ENCODE data around the gene ASPSCR1. TPM values are rescaled to one million over a fixed set of nuclear protein-coding genes. Genes with fewer than 3 reads are reported as not detected.
"Not testable (repeated sequence)": the region's sequence is repeated elsewhere in the genome, so short reads cannot be mapped to it uniquely, and the experiment has no call there.

Gene ASPSCR1
- total and polyA plus RNA-seq, 9 of the 15 experiments (the other 6 are each of a cell fraction or from before 2014, with no cell fraction given) = 0.90 to 36.9 (median 11.6) TPM

- TF ChIP-seq NRF1 (conservative IDR thresholded peaks at IDR 0.05 in 1 of 2, IDR thresholded peaks at IDR 0.05 in 1 of 2) (no peak; a peak in 1 of 4 replicates), LCOR (CRISPR knock-in tag; IDR thresholded peaks at IDR 0.05) (0 out of 2 replicates have a peak, but pooled peaks have one; percentile 1)
Measured at GRCh38 chr17:82037889-82038195, 60.4 kb downstream of the ASPSCR1 start (continued).

GRCh38 chr17:82038796-82039409 lies 61.5 kb downstream of the ASPSCR1 start:
- in situ Hi-C loops (cut with MboI); FAIRE-seq; CTCF ChIA-PET (ENCODE audit: low intra/inter-chr PET ratio): not testable (repeated sequence)

More at GRCh38 chr17:82038796-82039409, 61.5 kb downstream of the ASPSCR1 start:
- BruUV-seq (replicated peaks); H3K9ac ChIP-seq (ENCODE audit: insufficient read depth in 1 of 2, low read depth in 2 of 2, low read length in 2 of 2); H3K4me2 ChIP-seq (ENCODE audit: insufficient read depth, low read length); H3K27ac ChIP-seq (ENCODE audit: extremely low read depth, low read depth, low read length); H3K4me3 ChIP-seq; H3K9me3 ChIP-seq (replicated peaks; ENCODE audit: control insufficient read depth, insufficient read depth, low read depth, low read length); POLR2A ChIA-PET; H2AFZ ChIP-seq (ENCODE audit: low read depth, low read length); H3K9me1 ChIP-seq (ENCODE audit: control insufficient read depth, insufficient read depth, low read length); H3K27me3 ChIP-seq (ENCODE audit: control insufficient read depth in 2 of 2, insufficient read depth in 2 of 2, low read length in 2 of 2); ATAC-seq; DNase-seq (ENCODE audit: extremely low read depth in 1 of 4, low spot score in 3 of 4); TF ChIP-seq TOE1 (CRISPR knock-in tag; IDR thresholded peaks at IDR 0.05; ENCODE audit: borderline replicate concordance, low read depth): not testable (repeated sequence)
- peaks cover 29% of the 10 kb centered on the region; the same call in 2 of the 3 replicates for H3K36me3 ChIP-seq (ENCODE audit: control insufficient read depth, insufficient read depth, low read length)
- peaks cover 22 to 66% of the 10 kb centered on the region in 2 experiments; a peak in 4 of 5 replicates for H3K4me1 ChIP-seq (replicated peaks in 1 of 2; ENCODE audit: control insufficient read depth in 2 of 2, insufficient read depth in 2 of 2, low read length in 2 of 2)
- H3K79me2 ChIP-seq (ENCODE audit: control insufficient read depth, insufficient read depth, low read length) = peaks cover 22% of the 10 kb centered on the region
- 67% methylated on average over 16 of the region's 16 CpGs for WGBS (ENCODE audit: insufficient coverage, low coverage, missing lambda C conversion rate)
- H4K20me1 ChIP-seq (replicated peaks; ENCODE audit: control insufficient read depth, insufficient read depth, low read length) = peaks cover 21% of the 10 kb centered on the region; the same call in 1 of the 2 replicates
- TF ChIP-seq TOE1 (IDR thresholded peaks at IDR 0.05; ENCODE audit: borderline replicate concordance) = peak; percentile 86
- peak; percentile 23; the same call in 1 of the 2 replicates for TF ChIP-seq BHLHE40 (IDR thresholded peaks at IDR 0.05; ENCODE audit: low read length)
- peak; percentile 79 for TF ChIP-seq PKNOX1 (IDR thresholded peaks at IDR 0.05)
- TF ChIP-seq USF2 (CRISPR knock-in tag; IDR thresholded peaks at IDR 0.05) = peak; percentile 47
- TF ChIP-seq USF1 (CRISPR knock-in tag; IDR thresholded peaks at IDR 0.05) = peak; percentile 74
- TF ChIP-seq CBFA2T2 (conservative IDR thresholded peaks at IDR 0.05) = peak; percentile 57
- TF ChIP-seq RAD51 (IDR thresholded peaks at IDR 0.05; ENCODE audit: borderline replicate concordance, low read depth) = peak; percentile 90
- peak; percentile 88 for TF ChIP-seq TFE3 (CRISPR knock-in tag; IDR thresholded peaks at IDR 0.05)
- intact Hi-C loops (cut with micrococcal nuclease) = loop anchor here (10.0 kb wide), 1 partner anchor 306 kb away; no protein-coding TSS in a partner anchor

All from K562 (cell line).